CD1c-positive myeloid dendritic cell (primary cell): ENCODE results near the gene CMTR1.
"Not testable (repeated sequence)": the region's sequence is repeated elsewhere in the genome, so short reads cannot be mapped to it uniquely, and the experiment has no call there.

ENCODE experiments used
- DNase-seq: peaks from one replicate; pipeline ENCODE4 v3.0.0-alpha.2; 2016; ENCODE audit errors: extremely low spot score

CMTR1 gene, protein sequence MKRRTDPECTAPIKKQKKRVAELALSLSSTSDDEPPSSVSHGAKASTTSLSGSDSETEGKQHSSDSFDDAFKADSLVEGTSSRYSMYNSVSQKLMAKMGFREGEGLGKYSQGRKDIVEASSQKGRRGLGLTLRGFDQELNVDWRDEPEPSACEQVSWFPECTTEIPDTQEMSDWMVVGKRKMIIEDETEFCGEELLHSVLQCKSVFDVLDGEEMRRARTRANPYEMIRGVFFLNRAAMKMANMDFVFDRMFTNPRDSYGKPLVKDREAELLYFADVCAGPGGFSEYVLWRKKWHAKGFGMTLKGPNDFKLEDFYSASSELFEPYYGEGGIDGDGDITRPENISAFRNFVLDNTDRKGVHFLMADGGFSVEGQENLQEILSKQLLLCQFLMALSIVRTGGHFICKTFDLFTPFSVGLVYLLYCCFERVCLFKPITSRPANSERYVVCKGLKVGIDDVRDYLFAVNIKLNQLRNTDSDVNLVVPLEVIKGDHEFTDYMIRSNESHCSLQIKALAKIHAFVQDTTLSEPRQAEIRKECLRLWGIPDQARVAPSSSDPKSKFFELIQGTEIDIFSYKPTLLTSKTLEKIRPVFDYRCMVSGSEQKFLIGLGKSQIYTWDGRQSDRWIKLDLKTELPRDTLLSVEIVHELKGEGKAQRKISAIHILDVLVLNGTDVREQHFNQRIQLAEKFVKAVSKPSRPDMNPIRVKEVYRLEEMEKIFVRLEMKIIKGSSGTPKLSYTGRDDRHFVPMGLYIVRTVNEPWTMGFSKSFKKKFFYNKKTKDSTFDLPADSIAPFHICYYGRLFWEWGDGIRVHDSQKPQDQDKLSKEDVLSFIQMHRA

DNA sequence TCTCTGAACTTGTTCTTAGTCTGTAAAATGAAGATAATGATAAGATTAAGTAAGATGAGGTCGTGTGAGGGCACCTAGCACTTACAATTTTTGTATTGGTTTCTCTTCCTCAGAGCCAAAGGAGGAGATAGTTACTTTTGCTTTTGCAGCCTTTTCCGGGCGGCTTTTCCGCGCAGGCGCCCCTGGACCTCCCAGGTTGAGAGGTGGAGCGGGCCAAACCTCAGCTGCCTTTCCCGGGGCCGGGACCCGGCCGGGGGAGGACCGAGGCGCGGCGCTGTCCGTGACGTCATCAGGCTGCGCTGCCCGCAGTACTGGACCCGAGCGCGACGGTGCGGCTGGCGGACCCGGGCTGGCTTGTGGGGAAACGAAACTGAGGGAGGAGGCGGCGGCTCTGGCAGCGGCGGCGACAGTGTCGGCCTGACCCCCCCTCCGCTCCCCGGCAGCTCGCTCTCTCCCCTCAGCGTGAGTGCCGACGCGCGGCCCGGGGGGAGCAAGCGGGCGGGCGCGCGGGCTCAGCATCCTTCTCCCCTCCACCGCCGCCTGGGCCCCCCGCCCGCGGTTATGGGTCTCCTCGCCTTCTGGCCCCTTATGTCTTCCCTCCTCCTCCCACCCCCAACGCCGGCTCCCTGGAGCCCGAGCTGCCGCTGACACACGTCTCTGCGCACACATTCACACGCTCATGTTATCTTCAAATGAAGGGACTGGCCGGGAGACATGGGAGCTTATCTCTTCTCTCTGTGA, at the start of gene CMTR1:
TSS of gene CMTR1 (plus strand) at position 306 of the 741 bp plus-strand sequence. CDS start 2,409 bp downstream, outside the sequence.
- DNase-seq = peak; percentile 98

DNA sequence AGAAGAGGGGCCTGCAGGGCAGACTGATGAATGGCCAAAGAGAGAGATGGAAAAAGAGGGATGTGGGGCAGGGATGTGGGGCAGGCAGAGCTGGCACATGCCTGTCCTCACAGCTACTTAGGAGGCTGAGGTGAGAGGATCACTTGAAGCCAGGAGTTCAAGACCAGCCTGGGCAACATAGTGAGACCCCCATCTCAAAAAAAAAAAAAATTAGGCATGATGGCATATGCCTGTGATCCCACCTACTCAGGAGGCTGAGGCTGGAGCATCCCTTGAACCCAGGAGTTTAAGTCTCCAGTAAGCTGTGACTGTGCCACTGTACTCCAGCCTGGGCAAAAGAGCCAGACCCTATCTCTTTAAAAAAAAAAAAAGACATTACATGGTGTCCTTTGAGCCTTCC, 44.4 kb upstream of the CMTR1 start:
- no peak for DNase-seq

DNA sequence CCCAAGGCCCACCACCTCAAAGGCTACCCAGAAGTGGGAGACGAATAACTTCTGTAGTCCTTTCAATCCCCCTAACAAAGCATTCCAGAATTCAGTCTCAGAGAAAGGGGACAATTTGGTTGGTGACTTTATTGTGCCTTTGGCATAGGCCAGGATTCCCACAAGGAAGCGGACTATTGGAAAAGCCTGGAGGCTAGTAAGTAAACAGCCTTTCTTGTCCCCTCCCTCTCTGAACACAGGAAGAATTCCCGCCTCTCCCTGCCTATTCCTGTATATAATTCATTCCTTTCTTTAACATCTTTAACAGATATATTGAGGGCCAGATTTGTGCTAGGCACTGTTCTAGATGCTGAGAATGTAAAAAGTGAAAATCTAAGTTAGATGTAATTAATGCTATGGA, 43.2 kb upstream of the CMTR1 start:
- DNase-seq = no peak

DNA sequence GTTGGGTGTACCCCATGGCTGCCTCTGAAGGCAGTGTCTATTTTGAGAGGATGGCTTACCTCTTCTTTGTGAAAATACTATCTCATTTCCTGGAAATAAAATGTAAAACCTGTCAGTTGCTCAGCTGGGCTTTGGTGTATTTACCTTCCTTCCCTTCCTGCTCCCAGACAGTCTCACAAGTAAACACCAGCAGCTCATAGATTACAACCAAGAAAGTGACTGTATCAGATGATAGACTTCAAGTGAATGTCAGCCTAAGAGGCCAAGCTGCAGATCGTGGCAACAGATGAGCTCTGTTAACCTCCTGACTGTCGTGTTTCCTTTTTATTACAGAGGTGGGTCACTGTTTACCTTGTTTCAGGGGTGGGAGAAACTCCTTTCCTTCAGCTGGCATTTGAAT, 41.9 kb upstream of the CMTR1 start:
- DNase-seq = no peak

DNA sequence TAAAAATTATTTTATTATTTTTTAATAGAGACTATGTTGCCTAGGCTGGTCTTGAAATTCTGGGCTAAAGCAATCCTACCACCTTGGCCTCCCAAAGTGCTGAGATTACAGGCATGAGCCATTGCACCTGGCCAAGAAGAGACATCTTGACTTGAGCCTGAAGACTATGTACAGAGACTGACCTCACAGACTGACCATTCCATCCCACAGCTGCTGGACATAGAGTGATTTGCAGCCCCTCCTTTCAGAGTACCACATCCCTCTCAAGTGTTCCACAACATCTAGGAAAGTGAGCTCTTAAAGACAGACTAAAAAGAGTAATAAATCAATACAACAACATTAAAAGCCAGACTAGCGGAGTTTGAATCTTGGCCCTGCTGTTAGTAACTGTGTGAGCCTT, 40.2 kb upstream of the CMTR1 start:
- DNase-seq = no peak

DNA sequence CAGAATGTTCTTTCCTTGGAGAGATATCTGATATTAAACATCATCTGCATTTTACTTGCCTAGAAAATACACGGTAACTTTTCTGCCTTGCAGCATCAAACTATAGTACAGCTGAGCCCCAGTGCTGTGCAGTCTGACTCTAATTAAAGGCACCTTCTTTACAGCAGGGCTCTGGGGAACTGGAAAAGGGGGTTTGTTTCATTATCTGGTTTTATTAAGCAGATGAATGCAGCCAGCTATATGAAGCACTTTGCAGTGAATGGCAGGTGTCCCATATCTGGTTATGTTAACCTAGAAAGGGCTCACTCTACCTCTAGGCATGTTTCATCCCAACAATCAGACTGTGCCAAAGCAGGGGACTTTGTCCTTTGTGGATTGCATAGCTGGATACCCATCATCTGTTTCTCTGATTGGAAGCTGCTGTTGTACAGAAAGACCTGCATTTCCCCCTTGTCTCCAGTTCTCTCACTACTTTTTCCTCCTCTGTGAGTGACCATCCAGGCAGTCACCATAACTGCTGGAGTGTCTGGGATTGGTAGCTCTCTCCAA, 39.6 kb upstream of the CMTR1 start:
- DNase-seq = no peak

DNA sequence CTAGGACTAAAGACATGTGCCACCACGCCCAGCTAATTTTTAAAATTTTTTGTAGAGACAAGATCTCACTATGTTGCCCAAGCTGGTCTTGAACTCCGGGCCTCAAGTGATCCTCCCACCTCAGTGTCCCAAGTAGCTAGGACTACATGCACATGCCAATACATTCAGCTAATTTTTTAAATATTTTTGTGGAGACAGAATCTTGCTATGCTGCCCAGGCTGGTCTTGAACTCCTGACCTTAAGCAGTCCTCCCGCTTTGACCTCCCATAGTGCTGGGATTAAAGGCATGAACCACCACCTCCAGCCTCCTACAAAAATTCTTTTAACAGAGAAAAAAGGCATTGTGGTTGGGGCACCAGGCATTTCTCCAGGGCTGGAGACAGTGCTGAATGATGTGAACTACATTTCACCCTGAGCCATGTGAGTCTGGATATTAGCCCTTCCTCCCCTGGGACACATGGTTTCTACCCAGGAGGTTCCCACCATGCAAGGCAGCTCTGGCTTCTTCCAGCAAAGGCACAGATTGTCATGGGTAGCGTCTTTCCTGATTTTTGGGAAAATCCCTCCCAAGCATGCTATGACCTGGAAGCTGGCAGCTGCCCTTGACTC, 36.3 kb upstream of the CMTR1 start:
- DNase-seq = no peak

DNA sequence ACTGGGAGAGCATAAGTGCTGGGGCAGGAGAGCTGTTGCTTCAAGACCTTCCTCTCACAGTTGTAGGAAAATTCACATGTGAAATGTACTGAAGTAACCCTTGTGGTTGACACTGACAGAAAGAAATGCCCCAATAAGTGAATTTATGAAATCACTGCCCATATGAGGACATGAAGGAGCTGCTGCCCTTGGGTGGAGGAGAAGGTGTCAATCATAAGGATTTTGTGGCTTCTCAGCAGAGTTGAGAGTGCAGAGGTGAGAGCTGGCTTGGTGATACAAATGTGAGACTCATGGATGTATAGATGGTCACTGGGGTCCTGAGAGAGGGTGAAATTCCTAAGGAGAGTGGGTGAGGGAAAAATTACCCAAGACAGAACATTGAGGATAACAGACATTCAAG, 33.9 kb upstream of the CMTR1 start:
- DNase-seq = no peak

DNA sequence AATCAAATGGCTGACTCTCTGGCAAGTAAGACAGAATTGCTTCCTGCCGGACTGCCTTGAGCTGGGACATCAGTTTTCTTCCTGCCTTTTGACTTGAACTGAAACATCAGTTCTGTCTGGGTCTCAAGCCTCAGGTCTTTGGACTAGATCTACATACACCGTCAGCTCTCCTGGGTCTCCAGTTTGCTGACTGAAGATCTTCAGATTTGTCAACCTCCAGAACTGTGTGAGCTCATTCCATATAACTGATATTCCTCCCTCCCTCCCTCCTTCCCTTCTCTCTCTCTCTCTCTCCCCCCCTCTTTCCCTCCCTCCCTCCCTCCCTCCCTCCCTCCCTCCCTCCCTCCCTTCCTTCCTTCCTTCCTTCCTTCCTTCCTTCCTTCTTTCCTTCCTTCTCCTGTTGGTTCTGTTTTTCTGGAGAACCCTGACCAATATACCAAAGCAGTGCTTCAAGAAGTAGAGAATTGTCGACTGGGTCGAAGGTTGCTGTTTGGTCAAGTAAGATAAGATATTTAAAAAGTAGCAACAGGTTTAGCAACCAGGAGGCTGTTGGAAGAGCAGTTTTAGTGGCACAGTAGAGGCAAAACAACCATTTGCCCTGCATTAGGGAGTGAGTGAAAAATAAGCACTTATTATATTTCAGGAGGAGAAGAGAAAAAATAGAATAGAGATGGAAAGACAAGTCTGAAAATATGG, 33.1 kb upstream of the CMTR1 start:
- DNase-seq = no peak

DNA sequence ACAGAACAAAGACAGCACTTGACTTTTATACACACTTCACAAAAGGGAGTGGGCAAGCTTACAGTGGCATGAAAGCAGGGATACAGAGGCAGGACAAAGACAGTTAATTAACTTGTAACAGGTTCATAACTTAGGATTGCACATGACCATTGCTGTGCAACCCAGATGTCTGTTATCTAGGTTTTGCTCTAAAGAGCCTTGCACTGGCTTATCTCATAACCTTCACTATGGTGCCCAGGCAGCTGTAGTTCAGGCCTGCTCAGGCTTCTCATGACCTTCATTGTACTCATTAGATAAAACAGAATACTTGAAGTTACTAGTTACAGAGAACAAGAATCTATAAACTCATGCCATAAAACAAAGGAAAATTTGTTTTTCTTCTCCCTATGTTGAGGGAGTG, 31.4 kb upstream of the CMTR1 start:
- not testable (repeated sequence) for DNase-seq

DNA sequence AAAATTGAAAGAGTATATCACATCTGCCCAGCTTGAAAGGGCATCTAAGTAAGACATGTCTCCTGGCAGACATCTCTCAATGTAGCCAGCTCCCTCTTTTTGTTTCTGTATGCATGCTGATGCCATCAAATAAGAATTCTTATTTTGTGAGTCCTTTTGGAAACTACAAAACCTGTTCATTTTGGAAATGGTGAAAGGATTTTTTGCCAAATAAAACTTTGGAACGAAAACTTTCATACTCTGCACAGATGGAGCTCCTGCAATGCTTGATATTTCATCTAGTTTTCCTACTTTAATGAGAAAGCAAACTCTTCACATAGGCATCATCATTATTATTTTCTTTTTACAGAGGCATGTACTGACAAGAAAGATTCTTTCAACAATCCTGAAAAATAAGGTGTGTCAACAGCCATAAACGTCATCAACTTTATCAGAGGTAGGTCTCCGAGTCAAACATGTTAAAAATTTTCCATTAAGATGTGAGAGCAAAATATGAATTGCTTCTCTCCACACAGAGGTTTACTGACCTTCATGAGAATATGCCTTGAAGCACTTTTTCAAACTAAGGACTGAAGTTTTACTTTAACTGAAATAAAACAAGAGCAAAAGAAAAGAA, 26.2 kb upstream of the CMTR1 start:
- DNase-seq = no peak

DNA sequence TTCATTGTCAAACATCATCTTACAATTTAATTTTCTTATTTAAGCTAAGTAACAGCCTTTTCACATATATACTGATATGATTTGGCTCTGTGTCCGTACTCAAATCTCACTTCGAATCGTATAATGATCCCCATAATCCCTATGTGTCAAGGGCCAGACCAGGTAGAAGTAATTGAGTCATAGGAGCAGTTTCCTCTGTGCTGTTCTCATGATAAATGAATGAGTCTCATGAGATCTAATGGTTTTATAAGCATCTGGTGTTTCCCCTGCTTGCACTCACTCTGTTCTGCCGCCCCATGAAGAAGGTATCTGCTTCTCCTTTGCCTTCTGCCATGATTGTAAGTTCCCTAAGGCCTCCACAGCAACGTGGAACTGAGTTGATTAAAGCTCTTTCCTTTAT, 25.1 kb upstream of the CMTR1 start:
- no peak for DNase-seq

DNA sequence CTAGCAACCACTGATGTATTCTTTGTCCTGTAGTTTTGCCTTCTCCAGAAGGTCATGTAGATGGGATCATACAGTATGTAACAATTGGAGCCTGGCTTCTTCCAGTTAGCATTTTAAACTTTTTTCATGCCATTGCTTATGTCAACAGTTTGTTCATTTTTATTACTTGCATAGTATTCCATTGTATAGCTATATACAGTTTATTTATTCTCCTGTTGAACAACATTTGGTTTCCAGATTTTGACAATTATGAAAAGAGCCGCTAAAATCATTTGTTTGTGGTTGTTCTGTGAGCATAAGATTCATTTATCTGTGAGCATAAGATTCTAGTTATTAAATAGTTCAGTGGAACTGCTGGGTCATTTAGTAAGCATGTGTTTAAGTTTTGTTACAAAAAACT, 23.5 kb upstream of the CMTR1 start:
- DNase-seq = no peak

DNA sequence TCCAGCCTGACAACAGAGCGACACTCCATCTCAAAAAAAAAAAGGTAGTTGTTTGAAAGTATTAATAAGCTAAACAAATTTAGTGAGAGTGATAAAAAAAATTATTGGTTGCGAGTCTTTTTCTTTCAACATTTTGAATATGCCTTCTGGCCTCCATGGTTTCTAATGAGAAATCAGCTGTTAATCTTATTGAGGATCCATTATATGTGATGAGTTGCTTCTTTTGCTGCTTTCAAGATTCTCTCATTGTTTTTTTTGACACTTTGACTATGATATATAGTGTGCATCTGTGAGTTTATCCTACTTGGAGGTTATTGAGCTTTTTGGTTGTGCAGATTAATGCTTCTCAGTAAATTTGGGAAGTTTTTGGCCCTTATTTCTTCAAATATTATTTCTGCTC, 15.6 kb upstream of the CMTR1 start:
- DNase-seq = no peak

DNA sequence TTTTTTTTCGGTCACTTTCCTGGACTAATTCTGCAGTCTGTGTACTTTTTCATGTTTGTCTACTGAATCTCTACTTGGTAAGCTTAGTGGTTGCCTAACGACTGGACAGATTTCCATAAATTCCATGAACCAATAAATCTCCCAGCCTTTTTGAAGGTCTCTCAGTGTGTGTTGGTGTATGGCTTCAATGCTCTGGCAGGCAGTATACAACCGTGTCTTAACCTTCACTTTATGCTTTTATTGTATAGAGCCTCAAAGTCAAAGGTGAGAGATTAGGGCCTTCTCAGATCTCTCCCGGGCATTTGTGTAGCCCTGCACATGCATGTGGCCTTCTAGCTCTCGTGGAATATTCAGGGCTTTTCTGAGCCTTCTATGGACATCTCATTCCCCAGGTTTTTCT, 14.3 kb upstream of the CMTR1 start:
- DNase-seq = no peak

DNA sequence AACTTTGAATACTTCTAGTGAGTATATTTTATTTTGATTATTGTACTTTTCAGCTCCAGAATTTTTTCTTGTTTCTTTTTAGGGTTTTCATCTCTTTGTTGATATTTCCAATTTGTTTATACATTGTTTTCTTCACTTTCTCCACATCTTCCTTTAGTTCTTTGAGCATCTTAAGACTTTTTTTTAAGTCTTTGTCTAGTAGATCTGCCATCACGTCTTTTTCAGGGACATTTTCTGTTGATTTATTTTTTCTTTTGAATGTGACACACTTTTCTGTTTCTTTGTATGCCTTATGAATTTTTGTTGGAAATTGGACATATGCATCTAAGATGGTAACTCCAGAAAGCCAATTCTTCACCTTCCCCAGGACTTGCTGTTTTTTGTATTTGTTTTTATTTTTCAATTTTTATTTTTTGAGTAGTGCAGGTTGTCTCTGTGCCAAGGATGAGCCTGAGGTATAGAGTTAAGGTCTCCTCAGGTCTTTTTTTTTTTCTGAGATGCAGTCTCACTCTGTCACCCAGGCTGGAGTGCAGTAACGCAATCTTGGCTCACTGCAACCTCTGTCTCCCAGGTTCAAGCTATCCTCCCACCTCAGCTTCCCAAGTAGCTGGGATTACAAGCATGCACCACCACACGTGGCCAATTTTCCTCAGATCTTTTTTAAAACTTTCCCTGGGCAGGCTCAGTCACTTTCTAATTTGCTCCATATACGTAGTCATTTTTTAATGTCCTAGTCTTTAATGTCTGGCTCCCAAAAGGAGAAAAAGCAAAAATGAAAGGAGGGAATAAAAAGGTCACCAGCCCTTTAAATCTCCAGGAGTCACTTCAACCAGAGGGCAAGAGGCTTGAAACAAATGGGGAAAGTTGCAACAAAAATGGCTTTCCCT, 6.7 kb upstream of the CMTR1 start:
- no peak for DNase-seq

DNA sequence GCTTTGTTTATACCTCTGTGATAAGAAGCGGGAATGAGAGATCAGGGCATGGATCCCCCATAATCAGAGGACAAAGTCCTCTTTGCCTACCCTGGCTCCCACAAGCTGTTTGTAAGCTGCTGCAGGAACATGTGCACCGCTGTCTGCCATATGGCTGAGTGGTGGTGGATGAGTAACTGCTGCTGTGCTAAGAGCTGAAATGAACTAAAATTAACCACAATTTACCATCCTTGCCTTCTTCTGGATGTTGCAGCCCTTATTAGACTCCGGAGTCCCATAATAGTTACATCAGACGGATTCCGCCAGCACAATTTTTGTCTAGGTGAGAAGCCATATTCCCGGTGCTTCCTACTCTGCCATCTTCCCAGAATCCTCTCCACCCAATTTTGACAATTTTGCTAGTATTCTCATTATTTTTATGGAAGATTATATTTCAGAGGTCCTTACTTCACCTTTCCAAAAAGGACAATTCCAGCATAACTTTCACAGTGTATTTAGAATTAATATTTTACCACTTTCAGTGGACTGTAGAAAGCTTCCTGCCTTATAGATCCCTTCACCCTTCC, 6.0 kb upstream of the CMTR1 start:
- no peak for DNase-seq

DNA sequence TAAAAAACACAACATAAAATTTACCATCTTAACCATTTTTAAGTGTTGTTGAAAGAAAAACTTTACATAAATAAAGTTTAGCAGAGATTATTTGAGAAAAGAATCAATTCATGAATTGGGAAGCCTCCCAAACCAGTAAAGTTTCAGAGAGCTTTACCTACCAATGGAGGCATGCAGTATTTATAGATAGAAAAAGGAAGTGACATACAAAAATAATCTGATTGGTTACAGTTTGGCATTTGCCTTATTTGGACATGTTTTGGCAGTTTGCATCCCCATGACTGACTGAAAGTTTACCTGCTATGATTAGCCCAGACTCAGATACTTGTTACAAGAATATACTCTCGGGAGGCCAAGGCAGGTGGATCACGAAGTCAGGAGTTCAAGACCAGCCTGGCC, 3.7 kb upstream of the CMTR1 start:
- DNase-seq = no peak

DNA sequence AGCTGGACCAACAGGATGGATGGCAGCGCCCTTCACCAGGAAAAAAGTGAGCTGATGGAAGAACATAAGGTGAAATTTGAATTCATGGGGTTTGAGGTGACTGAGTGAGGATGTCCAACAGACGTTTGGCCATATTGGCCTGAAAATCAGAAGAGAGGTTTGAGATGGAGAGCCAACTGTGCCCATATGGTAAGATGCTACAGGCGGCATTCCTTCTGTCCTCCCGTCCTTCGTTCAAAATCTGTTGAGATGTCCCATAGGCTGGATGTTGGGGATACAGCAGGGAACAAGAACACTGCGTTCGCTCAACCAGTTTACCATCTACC, 468 bp upstream of the CMTR1 start:
- no peak for DNase-seq
